Trophoblast cell (in vitro differentiated cells and primary cell): ENCODE measurements around the gene TENM4.

ENCODE experiments used
- DNase-seq, 2 donors: peaks; one replicate each; pipeline ENCODE4 v3.0.0-alpha.2; 2016
- H2AFZ ChIP-seq: 2 replicates; pipeline ENCODE4 v1.6.1; 2013; ENCODE audit warnings: low read length, moderate library complexity, mild to moderate bottlenecking; ENCODE audit not compliant: insufficient read depth, poor library complexity
- H2AK5ac ChIP-seq: 2 replicates; pipeline ENCODE4 v1.6.1; 2013; ENCODE audit warnings: mild to moderate bottlenecking, low read length
- H2BK120ac ChIP-seq: 2 replicates; pipeline ENCODE4 v1.6.1; 2013; ENCODE audit warnings: low read length, mild to moderate bottlenecking, moderate library complexity; ENCODE audit not compliant: insufficient read depth, poor library complexity
- H2BK12ac ChIP-seq: 2 replicates; pipeline ENCODE4 v1.6.1; 2013; ENCODE audit warnings: mild to moderate bottlenecking, low read length, moderate library complexity
- H2BK5ac ChIP-seq: 2 replicates; pipeline ENCODE4 v1.6.1; 2013; ENCODE audit warnings: low read length, low read depth, moderate library complexity, mild to moderate bottlenecking; ENCODE audit not compliant: poor library complexity
- H3K14ac ChIP-seq: 2 replicates; pipeline ENCODE4 v1.6.1; 2013; ENCODE audit warnings: mild to moderate bottlenecking, low read length
- H3K18ac ChIP-seq: 2 replicates; pipeline ENCODE4 v1.6.1; 2013; ENCODE audit warnings: mild to moderate bottlenecking, low read length
- H3K23ac ChIP-seq: 2 replicates; pipeline ENCODE4 v1.6.1; 2013; ENCODE audit warnings: low read length
- H3K27ac ChIP-seq: 2 replicates; pipeline ENCODE4 v1.5.1; 2013; ENCODE audit warnings: low read depth, mild to moderate bottlenecking, inconsistent platforms, low read length, moderate library complexity
- H3K27me3 ChIP-seq: 2 replicates; pipeline ENCODE4 v1.6.1; 2013; ENCODE audit warnings: inconsistent platforms, mild to moderate bottlenecking, low read length, moderate library complexity; ENCODE audit not compliant: insufficient read depth
- H3K36me3 ChIP-seq, 2 experiments: 1 replicate in 1 of 2; 2 replicates in 1 of 2; pipeline ENCODE4 v1.6.1; 2013; ENCODE audit warnings: low read length in 2 of 2, mild to moderate bottlenecking in 2 of 2, moderate library complexity in 1 of 2; ENCODE audit not compliant: insufficient read depth in 2 of 2, control insufficient read depth in 1 of 2
- H3K4ac ChIP-seq: 2 replicates; pipeline ENCODE4 v1.6.1; 2013; ENCODE audit warnings: low read depth, mild to moderate bottlenecking, low read length, moderate library complexity
- H3K4me1 ChIP-seq, 2 experiments: 1 replicate in 1 of 2; 2 replicates in 1 of 2; pipeline ENCODE4 v1.6.1; 2013; ENCODE audit warnings: low read length in 2 of 2, mild to moderate bottlenecking in 2 of 2, moderate library complexity in 1 of 2; ENCODE audit not compliant: insufficient read depth in 2 of 2, control insufficient read depth in 1 of 2
- H3K4me2 ChIP-seq: 2 replicates; pipeline ENCODE4 v1.6.1; 2013; ENCODE audit warnings: inconsistent platforms, mild to moderate bottlenecking, low read length, moderate library complexity
- H3K4me3 ChIP-seq: 2 replicates; pipeline ENCODE4 v1.5.1; 2013; ENCODE audit warnings: mild to moderate bottlenecking, low read depth, low read length, inconsistent platforms
- H3K79me1 ChIP-seq: one replicate; pipeline ENCODE4 v1.6.1; 2013; ENCODE audit warnings: low read length
- H3K79me2 ChIP-seq: 2 replicates; pipeline ENCODE4 v1.6.1; 2013; ENCODE audit warnings: low read length, mild to moderate bottlenecking; ENCODE audit not compliant: control insufficient read depth, insufficient read depth, poor library complexity
- H3K9ac ChIP-seq: 2 replicates; pipeline ENCODE4 v1.6.1; 2013; ENCODE audit warnings: mild to moderate bottlenecking, low read length
- H3K9me3 ChIP-seq: 2 replicates; pipeline ENCODE4 v1.6.1; 2013; ENCODE audit warnings: low read depth, mild to moderate bottlenecking, control low read depth, inconsistent platforms, low read length; ENCODE audit not compliant: insufficient read depth
- H4K12ac ChIP-seq: 2 replicates; pipeline ENCODE4 v1.6.1; 2013; ENCODE audit warnings: low read depth, mild to moderate bottlenecking, low read length, moderate library complexity
- H4K8ac ChIP-seq: 2 replicates; pipeline ENCODE4 v1.6.1; 2013; ENCODE audit warnings: low read depth, mild to moderate bottlenecking, low read length, moderate library complexity
- H4K91ac ChIP-seq: one replicate; pipeline ENCODE4 v1.6.1; 2013; ENCODE audit warnings: low read depth, mild to moderate bottlenecking, low read length, moderate library complexity
- WGBS: extraction: QIAGEN DNeasy Blood & Tissue Kit; methylation state at CpG from one replicate; pipeline ENCODE4 v1.1.7; 2013; ENCODE audit warnings: missing lambda C conversion rate; ENCODE audit not compliant: insufficient read length, insufficient coverage; ENCODE audit errors: extremely low coverage; 5-methylcytosine and 5-hydroxymethylcytosine counted together

Gene TENM4

DNA sequence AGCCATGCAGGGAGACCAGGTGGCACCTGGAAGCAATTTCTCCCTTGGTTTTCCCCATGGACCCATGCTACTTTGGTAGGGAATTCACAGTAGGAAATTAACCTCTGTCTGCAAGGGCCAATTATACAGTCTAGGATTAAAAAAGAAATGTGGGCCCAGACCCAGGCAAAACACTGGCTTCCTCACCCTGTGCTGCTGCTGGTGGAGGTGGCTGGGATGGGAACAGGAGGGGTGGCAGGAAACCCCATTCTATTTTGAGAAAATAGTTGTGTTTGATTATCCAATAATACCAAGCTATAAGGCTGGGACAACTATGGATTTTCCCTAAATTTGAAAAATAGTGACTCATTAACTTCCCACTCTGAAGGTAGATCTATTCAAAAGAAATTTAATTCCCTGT, 449.1 kb downstream of the TENM4 start:
- Histone ChIP-seq H3K9ac (no peak overlapping the region), H3K4me2 (no peak overlapping the region), H3K4ac (no peak overlapping the region), H4K91ac (no peak overlapping the region), H2AK5ac (no peak overlapping the region), H4K12ac (no peak overlapping the region), H3K4me3 (no peak overlapping the region), H3K4me1 (peaks cover 2 to 12% of the 10 kb centered on the region in 2 experiments), H3K27ac (no peak overlapping the region), H2BK120ac (no peak overlapping the region), H3K9me3 (no peaks in the 10 kb centered on the region), H3K79me2 (peaks cover 2% of the 10 kb centered on the region), H2BK5ac (no peak overlapping the region), H4K8ac (no peak overlapping the region), H3K79me1 (no peaks in the 10 kb centered on the region), H2BK12ac (no peak overlapping the region), H3K27me3 (no peaks in the 10 kb centered on the region), H2AFZ (no peak overlapping the region), H3K18ac (no peak overlapping the region), H3K23ac (no peak overlapping the region), H3K36me3 (peaks cover 0 to 3% of the 10 kb centered on the region in 2 experiments), H3K14ac (no peak overlapping the region)
- no peak for DNase-seq

DNA sequence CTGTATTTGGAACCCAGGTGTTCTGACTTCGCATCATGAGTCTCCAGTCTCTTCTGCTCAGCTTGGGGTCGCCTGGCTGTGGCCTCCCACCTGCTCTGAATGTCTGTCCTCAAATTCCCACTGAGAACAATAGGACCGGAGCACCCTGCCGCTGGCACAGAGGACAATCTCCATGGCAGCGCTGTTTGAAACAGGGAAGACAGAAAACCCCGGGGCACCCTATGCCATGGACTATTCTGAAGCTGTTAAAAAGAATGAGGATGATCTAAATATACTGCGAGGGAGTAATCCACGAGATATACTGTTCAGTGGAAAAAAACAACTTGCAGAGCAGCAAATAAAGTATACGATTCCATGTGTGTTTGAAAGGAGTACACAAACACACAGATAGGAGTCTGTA, 450.6 kb downstream of the TENM4 start:
- Histone ChIP-seq H3K4me3 (no peak overlapping the region), H4K91ac (no peak overlapping the region), H3K9me3 (no peaks in the 10 kb centered on the region), H3K27me3 (no peaks in the 10 kb centered on the region), H2AK5ac (no peak overlapping the region), H3K4me2 (no peak overlapping the region), H3K4me1 (peaks cover 0 to 2% of the 10 kb centered on the region in 2 experiments), H3K4ac (no peak overlapping the region), H2AFZ (no peak overlapping the region), H3K36me3 (peaks cover 0 to 3% of the 10 kb centered on the region in 2 experiments), H3K9ac (no peak overlapping the region), H4K12ac (no peak overlapping the region), H3K79me2 (peaks cover 2% of the 10 kb centered on the region), H3K23ac (no peak overlapping the region), H2BK12ac (no peak overlapping the region), H2BK120ac (no peak overlapping the region), H2BK5ac (no peak overlapping the region), H3K27ac (no peak overlapping the region), H3K18ac (no peak overlapping the region), H4K8ac (no peak overlapping the region), H3K79me1 (no peaks in the 10 kb centered on the region), H3K14ac (no peak overlapping the region)
- WGBS = no CpG with 5 or more reads among the region's 9 CpGs
- no peak for DNase-seq

DNA sequence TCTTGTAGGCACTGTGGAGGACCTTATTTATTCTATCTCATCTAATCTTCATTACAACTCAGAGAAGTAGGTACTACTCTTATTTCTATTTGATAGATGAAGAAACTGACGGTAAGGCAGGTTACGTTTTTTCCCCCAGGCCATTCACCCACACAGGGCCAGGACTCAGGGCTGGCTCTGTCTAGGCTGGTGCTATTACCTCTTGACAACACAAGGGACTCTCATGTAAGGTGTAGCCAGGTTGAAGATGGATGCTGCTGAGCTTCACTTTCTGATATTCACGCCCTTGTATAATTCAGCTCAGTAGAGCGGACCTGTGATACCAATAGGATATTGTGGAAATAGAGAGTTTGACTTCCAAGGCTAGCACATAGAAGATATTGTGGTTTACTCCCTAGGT, 453.1 kb downstream of the TENM4 start:
- Histone ChIP-seq H2BK12ac (no peak overlapping the region), H3K4me3 (no peak overlapping the region), H3K23ac (no peak overlapping the region), H3K4me2 (no peak overlapping the region), H3K9ac (no peak overlapping the region), H4K12ac (no peak overlapping the region), H3K9me3 (no peaks in the 10 kb centered on the region), H3K79me2 (peaks cover 2% of the 10 kb centered on the region), H2AK5ac (no peak overlapping the region), H3K36me3 (peaks cover 2 to 3% of the 10 kb centered on the region in 2 experiments), H3K4me1 (no peaks in the 10 kb centered on the region), H3K18ac (no peak overlapping the region), H3K4ac (no peak overlapping the region), H3K27ac (no peak overlapping the region), H2BK120ac (no peak overlapping the region), H3K27me3 (no peaks in the 10 kb centered on the region), H2BK5ac (no peak overlapping the region), H3K14ac (no peak overlapping the region), H3K79me1 (no peaks in the 10 kb centered on the region), H4K91ac (no peak overlapping the region), H2AFZ (no peak overlapping the region), H4K8ac (no peak overlapping the region)
- DNase-seq = no peak
- WGBS = no CpG with 5 or more reads among the region's 4 CpGs

DNA sequence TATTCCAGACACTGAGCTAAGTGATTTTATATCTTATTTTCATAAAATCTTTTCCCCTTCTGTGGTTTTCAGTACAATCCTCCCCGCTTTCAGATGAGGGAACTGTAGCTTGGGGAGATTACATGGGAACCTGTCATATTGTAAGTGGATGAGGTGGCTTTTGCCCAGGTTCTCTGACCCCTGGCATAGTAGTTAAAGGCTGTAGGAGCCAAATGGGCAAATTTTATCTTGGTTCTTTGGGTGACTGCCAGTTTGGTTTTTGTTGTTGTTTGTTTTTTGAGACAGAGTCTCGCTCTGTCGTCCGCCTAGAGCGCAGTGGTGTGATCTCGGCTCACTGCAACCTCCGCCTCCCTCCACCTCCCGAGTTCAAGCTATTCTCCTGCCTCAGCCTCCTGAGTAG, 454.5 kb downstream of the TENM4 start:
- Histone ChIP-seq H3K36me3 (peaks cover 2 to 3% of the 10 kb centered on the region in 2 experiments), H3K4me1 (no peaks in the 10 kb centered on the region), H4K91ac (no peak overlapping the region), H2AFZ (no peak overlapping the region), H3K79me1 (no peaks in the 10 kb centered on the region), H3K4ac (no peak overlapping the region), H3K18ac (no peak overlapping the region), H3K23ac (no peak overlapping the region), H3K4me2 (no peak overlapping the region), H3K4me3 (no peak overlapping the region), H4K12ac (no peak overlapping the region), H3K27ac (no peak overlapping the region), H3K27me3 (no peaks in the 10 kb centered on the region), H2BK5ac (no peak overlapping the region), H3K9me3 (no peaks in the 10 kb centered on the region), H2BK120ac (no peak overlapping the region), H2AK5ac (no peak overlapping the region), H4K8ac (no peak overlapping the region), H2BK12ac (no peak overlapping the region), H3K79me2 (peaks cover 2% of the 10 kb centered on the region), H3K9ac (no peak overlapping the region), H3K14ac (no peak overlapping the region)
- WGBS = no CpG with 5 or more reads among the region's 8 CpGs
- no peak for DNase-seq
